SK-N-MC (cell line): ENCODE data around the gene MCC.

Source experiments
- EZH2 ChIP-seq: fragments of 200-600 bp; sonication (generic); IDR thresholded peaks from one replicate; pipeline ENCODE4 v1.6.1; 2017; ENCODE audit warnings: antibody characterized with exemption
- FOXP2 ChIP-seq: optimal IDR thresholded peaks from 2 replicates; pipeline ENCODE3; 2011; ENCODE audit warnings: mild to moderate bottlenecking, moderate library complexity; ENCODE audit not compliant: insufficient read depth; ENCODE audit errors: extremely low read length, control extremely low read depth
- POLR2AphosphoS5 ChIP-seq: IDR thresholded peaks from 2 replicates; pipeline ENCODE4 v1.6.1; 2012; ENCODE audit warnings: mild to moderate bottlenecking, low read depth, low read length, borderline replicate concordance

DNA sequence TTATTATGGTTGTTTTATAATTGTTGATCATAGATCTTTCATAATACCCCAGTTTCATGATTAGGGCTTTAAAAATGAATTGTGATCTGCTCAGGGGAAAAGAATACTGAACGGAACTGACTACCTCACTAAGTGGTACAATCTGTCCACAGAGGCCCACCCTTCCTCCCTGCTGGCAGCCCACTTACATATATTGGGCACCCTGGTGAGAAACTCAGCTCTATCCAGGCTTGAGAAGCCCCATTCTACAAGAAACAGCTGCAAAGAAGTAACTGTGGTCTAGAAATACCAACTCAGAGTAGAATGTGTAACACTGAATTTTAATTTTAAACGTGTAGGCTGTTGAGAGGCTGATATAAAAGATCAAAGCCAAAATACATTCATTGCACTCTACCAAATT, 100.4 kb downstream of the MCC start:
- TF ChIP-seq POLR2AphosphoS5 (no peak; the same call in 1 of the 2 replicates), FOXP2 (no peak), EZH2 (no peak)
